ENCODE measurements around the gene OR2AK2. TPM values are rescaled to one million over a fixed set of nuclear protein-coding genes. Genes with fewer than 3 reads are reported as not detected.

Gene OR2AK2
- total RNA-seq, 1 donor from 2014 or later, result not detected

DNA sequence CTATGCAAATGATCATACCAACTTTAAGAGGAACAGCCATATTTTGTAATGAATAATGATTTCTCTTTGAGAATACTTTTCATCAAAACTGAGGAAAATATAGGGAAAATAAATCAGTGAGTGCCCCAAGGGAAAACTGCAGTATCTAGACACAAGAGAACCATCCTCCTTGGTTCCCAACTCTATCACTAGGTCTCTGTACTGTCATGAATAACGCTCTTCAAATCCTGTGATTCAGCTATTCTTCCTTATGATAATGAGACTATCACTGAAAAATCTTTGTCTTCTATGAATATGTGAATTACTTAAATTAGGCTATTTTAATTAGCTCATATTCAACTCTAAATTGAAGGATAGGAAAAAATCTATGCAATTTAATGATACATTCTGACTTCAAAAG, 50.8 kb downstream of the OR2AK2 start:
- Histone ChIP-seq H3K36me3 (no peaks in the 10 kb centered on the region), H3K4me3 (no peak overlapping the region), H3K27ac (replicated peaks) (no peak overlapping the region), H3K9me3 (replicated peaks) (peaks cover 35% of the 10 kb centered on the region), H3K4me1 (no peaks in the 10 kb centered on the region), H3K27me3 (ENCODE audit: low read depth) (no peaks in the 10 kb centered on the region)
- no peak for DNase-seq
- intact Hi-C loops (cut with micrococcal nuclease), result no loop called here
- no peak for TF ChIP-seq CTCF (IDR thresholded peaks at IDR 0.05; ENCODE audit: borderline replicate concordance)

Other genes with a start within 250 kb of the OR2AK2 start
- not detected for gene OR6F1, start 248.6 kb upstream of the OR2AK2 start, total RNA-seq
- not detected for gene OR14K1, start 226.6 kb upstream of the OR2AK2 start, total RNA-seq
- gene OR14A2, start 217.1 kb upstream of the OR2AK2 start, total RNA-seq, result not detected
- not detected for gene OR1C1, start 204.7 kb upstream of the OR2AK2 start, total RNA-seq
- not detected for gene OR14A16, start 141.1 kb upstream of the OR2AK2 start, total RNA-seq
- gene OR11L1, start 123.3 kb upstream of the OR2AK2 start, total RNA-seq, result not detected
- 0.16 TPM for gene TRIM58, start 108.0 kb upstream of the OR2AK2 start, total RNA-seq
- not detected for gene OR2W3, start 69.6 kb upstream of the OR2AK2 start, total RNA-seq
- gene OR2T8, start 45.0 kb upstream of the OR2AK2 start, total RNA-seq, result not detected
- gene OR2AJ1, start 40.3 kb upstream of the OR2AK2 start, total RNA-seq, result not detected
- not detected for gene OR2L8, start 16.4 kb upstream of the OR2AK2 start, total RNA-seq
- gene OR2L5, start 48.4 kb downstream of the OR2AK2 start, total RNA-seq, result not detected
- not detected for gene OR2L2, start 64.8 kb downstream of the OR2AK2 start, total RNA-seq
- not detected for gene OR2L3, start 81.6 kb downstream of the OR2AK2 start, total RNA-seq
- gene OR2L13, start 130.0 kb downstream of the OR2AK2 start, total RNA-seq, result not detected
- gene OR2M5, start 179.9 kb downstream of the OR2AK2 start, total RNA-seq, result not detected
- not detected for gene OR2M2, start 209.6 kb downstream of the OR2AK2 start, total RNA-seq
- not detected for gene OR2M3, start 232.0 kb downstream of the OR2AK2 start, total RNA-seq